K562 (cell line): Measurements from ENCODE around the gene ITGB2. TPM values are rescaled to one million over a fixed set of nuclear protein-coding genes. Genes with fewer than 3 reads are reported as not detected.
A peak's percentile ranks its signal among the peaks of the same experiment; 100 is the strongest.

Source experiments
- E2F6 ChIP-seq, 2 experiments: IDR thresholded peaks; 2 replicates each; pipeline ENCODE4 v1.6.1; 2011; ENCODE audit warnings: borderline replicate concordance in 1 of 2, control low read depth in 1 of 2, low read depth in 1 of 2, low read length in 1 of 2, mild to moderate bottlenecking in 1 of 2, mixed read lengths in 1 of 2, moderate library complexity in 1 of 2; ENCODE audit not compliant: insufficient read depth in 1 of 2, insufficient read length in 1 of 2, poor library complexity in 1 of 2, severe bottlenecking in 1 of 2; ENCODE audit errors: extremely low read depth in 1 of 2
- ESRRA ChIP-seq: fragments of 450-650 bp; IDR thresholded peaks from 2 replicates; pipeline ENCODE4 v1.6.1; 2014; ENCODE audit warnings: low read depth, mild to moderate bottlenecking, moderate library complexity, borderline replicate concordance
- GATAD2B ChIP-seq: fragments of 450-650 bp; IDR thresholded peaks from 2 replicates; pipeline ENCODE4 v1.6.1; 2017; ENCODE audit warnings: mild to moderate bottlenecking, borderline replicate concordance
- KLF10 ChIP-seq: fragments of 250-450 bp; sonication (Bioruptor Pico); IDR thresholded peaks from 2 replicates; pipeline ENCODE4 v1.6.1; 2021; ENCODE audit warnings: matching md5 sums
- MAFF ChIP-seq: IDR thresholded peaks from 2 replicates; pipeline ENCODE4 v1.6.1; 2012; ENCODE audit warnings: low read length, improper control_type of control experiment
- MTA3 ChIP-seq: fragments of 450-650 bp; formaldehyde crosslinking; IDR thresholded peaks from 2 replicates; pipeline ENCODE4 v1.6.1; 2017; ENCODE audit warnings: mild to moderate bottlenecking, borderline replicate concordance
- SREBF2 ChIP-seq: sonication (generic); formaldehyde crosslinking; IDR thresholded peaks from 2 replicates; pipeline ENCODE4 v1.4.0; 2020; ENCODE audit warnings: mild to moderate bottlenecking, missing genetic modification reagents
- THAP12 ChIP-seq: fragments of 250-450 bp; sonication (Bioruptor Pico); IDR thresholded peaks from 2 replicates; pipeline ENCODE4 v1.9.0; 2021; ENCODE audit warnings: mild to moderate bottlenecking, inconsistent platforms
- TSHZ1 ChIP-seq: fragments of 250-450 bp; sonication (Bioruptor Pico); IDR thresholded peaks from 2 replicates; pipeline ENCODE4 v1.4.0; 2020; ENCODE audit warnings: mild to moderate bottlenecking, moderate library complexity
- ZMIZ1 ChIP-seq, 2 experiments: fragments of 150-350 bp in 1 of 2; IDR thresholded peaks; 2 replicates each; pipeline ENCODE4 v1.6.1; 2012 to 2016; ENCODE audit warnings: low read depth in 2 of 2, low read length in 2 of 2, mild to moderate bottlenecking in 1 of 2, moderate library complexity in 1 of 2
- ZNF143 ChIP-seq: sonication (generic); formaldehyde crosslinking; IDR thresholded peaks from 2 replicates; pipeline ENCODE4 v1.9.0; 2022; ENCODE audit warnings: mild to moderate bottlenecking, missing genetic modification reagents
- ZNF766 ChIP-seq: fragments of 200-800 bp; sonication (Bioruptor generic); conservative IDR thresholded peaks from 2 replicates; pipeline ENCODE4 v1.6.1; 2016; ENCODE audit warnings: missing genetic modification characterization, missing compliant biosample characterization
- polyA plus RNA-seq, 8 experiments: library from polyadenylated mRNA; depleted of rRNA in 4 of 8; stranded (reverse) in 5 of 8; unstranded in 3 of 8; fragments of >200 nt; fragmentation: Nextera tagmentation in 2 of 8; fragmentation: Illumina TruSeq in 1 of 8; extraction: Ambion mirVana in 2 of 8; extraction: Trizol in 1 of 8; gene quantifications; 2 replicates each; pipeline versions ENCODE4 v1.2.1 to v1.2.3, GENCODE V29; 2011 to 2014; ENCODE audit warnings: inconsistent platforms in 1 of 8, missing spikeins in 1 of 8
- total RNA-seq, 7 experiments: library from RNA; depleted of rRNA in 6 of 7; stranded (reverse); fragments of >200 nt in 6 of 7; fragmentation: Illumina TruSeq in 2 of 7; extraction: Trizol in 2 of 7; gene quantifications; 2 replicates each; pipeline versions ENCODE4 v1.2.1 to v1.2.3, GENCODE V29; 2011 to 2021; ENCODE audit warnings: low replicate concordance in 1 of 7

The ITGB2 gene
- total and polyA plus RNA-seq, 9 of the 15 experiments (the other 6 are each of a cell fraction or from before 2014, with no cell fraction given), result 0.07 to 1.3 (median 0.51) TPM; not detected in 2

GRCh38 chr21:44854664-44855446 lies 65.8 kb downstream of the ITGB2 start (continued):
- TF ChIP-seq MTA3, result peak; percentile 93
- TF ChIP-seq ZMIZ1 (IDR thresholded peaks at IDR 0.05; ENCODE audit: low read depth in 2 of 2, low read length in 2 of 2), result peak in 1 of 2 experiments; percentile 97; a peak in 2 of 4 replicates
- peak; percentile 77; the same call in 1 of the 2 replicates for TF ChIP-seq ESRRA
- TF ChIP-seq MAFF, result no peak
- peak; percentile 97 for TF ChIP-seq ZNF766
- no peak for TF ChIP-seq ZNF143
- no peak for TF ChIP-seq TSHZ1 (CRISPR knock-in tag)
- no peak for TF ChIP-seq SREBF2 (CRISPR knock-in tag)
- no peak for TF ChIP-seq THAP12 (CRISPR knock-in tag)
- TF ChIP-seq GATAD2B, result peak; percentile 76; the same call in 1 of the 2 replicates
- no peak for TF ChIP-seq KLF10 (CRISPR knock-in tag)
- peak in 1 of 2 experiments; percentile 84 for TF ChIP-seq E2F6 (IDR thresholded peaks at IDR 0.05; ENCODE audit: borderline replicate concordance in 1 of 2, extremely low read depth in 1 of 2, insufficient read depth in 1 of 2, insufficient read length in 1 of 2, low read depth in 1 of 2, low read length in 1 of 2, poor library complexity in 1 of 2, severe bottlenecking in 1 of 2)
